ENCODE results near the gene KLHDC8A.

KLHDC8A gene

GRCh38 chr1:205294175-205294917 lies 62.4 kb downstream of the KLHDC8A start:
- no peak for DNase-seq

- DNase-seq: no peak
Measured at GRCh38 chr1:205293350-205294074, 63.2 kb downstream of the KLHDC8A start.

GRCh38 chr1:205291596-205291995 lies 65.1 kb downstream of the KLHDC8A start:
- DNase-seq: no peak

- DNase-seq: peak; percentile 50
Measured at GRCh38 chr1:205287767-205288559, 68.8 kb downstream of the KLHDC8A start.

DNA sequence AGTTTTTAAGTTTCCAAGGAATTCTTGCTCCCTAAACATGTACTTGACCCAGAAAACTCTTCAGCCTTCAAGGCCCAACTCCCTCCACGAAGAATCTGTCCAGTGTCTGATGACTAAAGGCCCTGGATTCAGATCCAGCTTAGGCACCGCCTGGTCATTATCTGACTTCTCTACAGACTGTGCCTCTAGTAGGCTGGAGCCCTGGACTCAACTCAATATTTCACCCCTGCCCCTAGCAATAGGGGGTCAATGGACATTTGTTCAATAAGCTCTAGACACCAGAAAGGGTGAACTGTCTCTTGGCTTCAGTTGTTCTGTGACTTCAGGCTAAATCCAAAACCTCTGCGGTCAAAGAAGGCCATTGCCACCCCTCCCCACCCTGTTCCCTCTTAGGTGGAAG lies 69.6 kb downstream of the KLHDC8A start:
- no peak for DNase-seq

DNA sequence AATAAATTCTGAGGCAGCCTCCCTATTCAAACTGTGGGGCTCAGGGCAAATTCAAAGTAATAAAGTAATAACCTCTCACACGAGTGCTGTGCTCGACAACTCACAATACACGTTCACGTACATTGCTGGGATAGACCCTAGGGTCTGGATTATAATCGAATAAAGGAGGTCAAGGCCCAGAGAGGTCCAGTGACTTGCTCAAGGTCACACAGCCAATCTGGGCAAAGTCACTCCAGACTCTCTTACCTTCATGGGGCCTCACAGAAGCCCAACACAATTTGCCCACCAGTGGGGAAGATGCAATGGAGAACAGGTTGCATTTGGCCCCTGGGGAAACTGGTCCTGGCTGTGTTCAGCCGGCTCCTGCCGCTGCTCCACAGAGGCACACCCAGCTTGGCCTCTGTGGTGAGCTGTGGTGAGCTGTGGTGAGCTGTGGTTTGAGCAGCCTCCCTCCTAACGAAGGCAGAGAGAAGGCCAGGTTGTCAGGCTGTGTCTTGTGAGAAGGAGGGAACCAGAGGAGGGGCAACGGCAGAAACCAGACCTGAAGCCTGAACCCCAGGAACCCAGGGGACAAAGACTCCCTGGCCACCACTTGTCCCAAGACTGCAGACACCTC lies 70.3 kb downstream of the KLHDC8A start:
- DNase-seq: no peak

All from stimulated activated CD4-positive, alpha-beta T cell treated with anti-CD3 and anti-CD28 coated beads, Interleukin-12 subunit alpha, Interleukin-12 subunit beta, amount 100 ng/mL, for 4 hours (primary cell).